Activated naive CD8-positive, alpha-beta T cell treated with anti-CD3 and anti-CD28 coated beads for 36 hours (primary cell): Measurements from ENCODE around the gene ZRANB1. TPM values are rescaled to one million over a fixed set of nuclear protein-coding genes. Genes with fewer than 3 reads are reported as not detected.
"Not testable (repeated sequence)": the region's sequence is repeated elsewhere in the genome, so short reads cannot be mapped to it uniquely, and the experiment has no call there.

Experiments used
- DNase-seq: peaks from one replicate; pipeline ENCODE4 v3.0.0; 2021
- H3K27ac Mint-ChIP-seq: one replicate; pipeline ENCODE4 v1.8.0; 2022; ENCODE audit warnings: mild to moderate bottlenecking, moderate library complexity, mixed read lengths
- H3K27me3 Mint-ChIP-seq: one replicate; pipeline ENCODE4 v1.8.0; 2022; ENCODE audit warnings: mild to moderate bottlenecking, mixed read lengths
- H3K36me3 Mint-ChIP-seq: one replicate; pipeline ENCODE4 v1.8.0; 2021; ENCODE audit warnings: mild to moderate bottlenecking, mixed read lengths
- H3K4me1 Mint-ChIP-seq: one replicate; pipeline ENCODE4 v1.8.0; 2021; ENCODE audit warnings: mixed read lengths
- H3K4me3 Mint-ChIP-seq: one replicate; pipeline ENCODE4 v1.8.0; 2022; ENCODE audit warnings: mild to moderate bottlenecking, moderate library complexity, mixed read lengths
- H3K9me3 Mint-ChIP-seq: one replicate; pipeline ENCODE4 v1.8.0; 2022; ENCODE audit warnings: mixed read lengths
- total RNA-seq, 2 experiments: library from RNA; stranded (reverse); gene quantifications; one replicate each; pipeline ENCODE4 v1.2.3, GENCODE V29; 2021

ZRANB1 gene
- total RNA-seq, 2 experiments from 2014 or later: 11.5 to 12.6 TPM

DNA sequence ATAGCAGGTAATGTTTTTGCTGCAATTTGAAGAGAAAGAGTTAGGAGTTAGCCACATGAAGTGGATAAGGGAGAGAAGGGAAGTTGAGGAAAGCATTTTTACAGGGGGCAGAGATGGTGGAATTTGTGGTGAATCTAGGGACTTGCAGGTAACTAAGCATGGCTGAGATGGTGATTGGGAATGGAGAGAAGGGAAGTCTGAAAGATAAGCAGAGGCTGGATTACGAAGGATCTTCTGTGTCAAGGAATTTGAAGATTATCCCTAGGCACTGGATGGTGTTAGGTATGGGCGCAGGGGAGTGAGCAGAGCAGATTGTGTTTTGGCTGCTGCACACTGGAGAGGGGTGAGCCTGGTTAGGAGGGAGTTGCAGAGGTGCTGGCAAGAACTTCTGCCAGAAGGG lies 25.3 kb downstream of the ZRANB1 start:
- Mint-ChIP-seq H3K4me1 (peaks cover 29% of the 10 kb centered on the region), H3K27ac (no peak overlapping the region), H3K27me3 (no peaks in the 10 kb centered on the region), H3K4me3 (no peak overlapping the region), H3K36me3 (peaks cover 20% of the 10 kb centered on the region), H3K9me3 (no peaks in the 10 kb centered on the region)
- no peak for DNase-seq

DNA sequence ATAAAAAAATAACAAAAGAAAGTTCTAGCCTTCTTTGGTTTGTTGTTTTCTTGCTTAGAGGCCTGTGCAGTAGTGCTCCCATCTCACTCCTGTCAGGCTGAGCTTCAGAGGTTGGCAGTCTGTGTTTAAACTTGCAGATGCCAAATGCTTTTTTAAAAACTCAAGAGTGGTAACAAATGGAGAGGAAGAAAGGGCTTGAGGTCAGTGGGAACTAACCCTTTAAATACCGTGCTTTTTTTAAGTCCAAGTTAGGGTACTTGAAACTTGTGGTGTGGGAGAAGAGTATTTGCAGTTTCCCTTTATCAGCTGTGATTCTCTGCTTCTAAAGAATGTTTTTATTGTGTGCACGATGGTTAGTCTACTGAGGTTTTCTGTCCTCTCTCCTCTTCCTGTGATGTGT lies 29.4 kb downstream of the ZRANB1 start:
- Mint-ChIP-seq H3K27ac (no peak overlapping the region), H3K4me3 (no peak overlapping the region), H3K9me3 (no peaks in the 10 kb centered on the region)

DNA sequence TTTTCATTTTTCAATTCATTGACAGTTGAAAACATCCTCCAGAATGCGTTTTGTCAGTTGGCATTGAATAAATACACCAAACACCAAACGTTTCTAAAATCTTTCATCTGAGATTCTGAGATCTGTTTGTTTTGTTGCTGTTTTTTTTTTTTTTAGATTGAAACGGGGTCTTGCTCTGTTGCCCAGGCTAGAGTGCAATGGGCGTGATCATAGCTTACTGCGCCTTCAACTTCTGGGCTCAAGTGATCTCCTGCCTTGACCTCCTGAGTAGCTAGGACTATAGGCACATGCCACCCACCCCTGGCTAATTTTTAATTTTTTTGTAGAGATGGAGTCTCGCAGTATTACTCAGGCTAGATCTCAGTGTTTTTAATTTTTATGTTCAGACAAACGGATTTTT lies 30.7 kb downstream of the ZRANB1 start:
- Mint-ChIP-seq H3K27ac (no peak overlapping the region), H3K27me3 (no peaks in the 10 kb centered on the region), H3K4me3 (no peak overlapping the region), H3K36me3 (peaks cover 30% of the 10 kb centered on the region), H3K4me1 (peaks cover 33% of the 10 kb centered on the region), H3K9me3 (no peaks in the 10 kb centered on the region)
- DNase-seq: no peak

More for the DNA sequence above, 29.4 kb downstream of the ZRANB1 start:
- DNase-seq: no peak
- no peaks in the 10 kb centered on the region for H3K27me3 Mint-ChIP-seq
- H3K4me1 Mint-ChIP-seq: peaks cover 29% of the 10 kb centered on the region
- H3K36me3 Mint-ChIP-seq: peaks cover 33% of the 10 kb centered on the region

DNA sequence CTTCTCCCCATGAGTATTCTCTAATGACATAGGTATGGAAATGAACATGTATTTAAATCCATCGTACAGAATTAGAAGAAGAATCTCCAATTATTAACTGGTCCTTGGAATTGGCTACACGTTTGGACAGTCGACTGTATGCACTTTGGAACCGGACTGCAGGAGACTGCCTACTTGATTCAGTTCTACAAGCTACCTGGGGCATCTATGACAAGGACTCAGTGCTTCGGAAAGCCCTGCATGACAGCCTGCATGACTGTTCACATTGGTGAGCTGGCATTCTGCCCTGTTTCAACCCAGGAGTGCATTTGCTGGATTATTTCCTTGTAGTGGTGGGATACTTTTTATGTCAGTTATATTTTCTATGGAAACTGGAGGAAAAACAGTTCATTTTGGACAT lies 32.2 kb downstream of the ZRANB1 start:
- Mint-ChIP-seq H3K4me3 (no peak overlapping the region), H3K27me3 (no peaks in the 10 kb centered on the region), H3K4me1 (peaks cover 29% of the 10 kb centered on the region), H3K36me3 (peaks cover 21% of the 10 kb centered on the region), H3K27ac (no peak overlapping the region), H3K9me3 (no peaks in the 10 kb centered on the region)
- no peak for DNase-seq

DNA sequence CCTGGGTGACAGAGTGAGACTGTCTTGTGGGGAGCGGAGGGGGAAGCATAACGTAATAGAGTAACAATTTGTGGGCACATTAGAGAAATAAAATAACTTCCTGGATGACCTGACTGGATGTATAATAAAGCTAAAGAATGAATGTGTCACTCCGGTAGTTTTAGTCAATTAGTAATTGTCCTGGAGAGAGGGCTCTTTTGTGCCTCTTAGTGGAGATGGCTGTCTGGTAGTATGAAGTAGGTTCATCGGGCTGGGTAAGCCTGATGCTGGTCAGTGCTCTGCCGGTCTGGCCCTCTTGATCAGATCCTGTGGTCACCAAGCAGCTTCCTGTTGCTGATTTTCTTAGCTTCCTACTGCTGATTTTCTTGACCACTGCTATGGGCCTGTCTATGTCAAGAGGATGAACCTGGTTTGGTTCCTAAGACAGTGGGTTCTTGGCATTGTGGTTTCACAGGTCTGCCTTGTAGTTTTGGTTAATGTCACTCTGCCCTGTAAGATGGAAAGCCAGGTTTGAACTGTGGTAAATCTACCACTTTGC lies 34.1 kb downstream of the ZRANB1 start:
- Mint-ChIP-seq H3K4me3 (no peak overlapping the region), H3K4me1 (peaks cover 17% of the 10 kb centered on the region), H3K9me3 (no peaks in the 10 kb centered on the region), H3K27ac (no peak overlapping the region), H3K27me3 (no peaks in the 10 kb centered on the region), H3K36me3 (peaks cover 19% of the 10 kb centered on the region)
- DNase-seq: no peak

DNA sequence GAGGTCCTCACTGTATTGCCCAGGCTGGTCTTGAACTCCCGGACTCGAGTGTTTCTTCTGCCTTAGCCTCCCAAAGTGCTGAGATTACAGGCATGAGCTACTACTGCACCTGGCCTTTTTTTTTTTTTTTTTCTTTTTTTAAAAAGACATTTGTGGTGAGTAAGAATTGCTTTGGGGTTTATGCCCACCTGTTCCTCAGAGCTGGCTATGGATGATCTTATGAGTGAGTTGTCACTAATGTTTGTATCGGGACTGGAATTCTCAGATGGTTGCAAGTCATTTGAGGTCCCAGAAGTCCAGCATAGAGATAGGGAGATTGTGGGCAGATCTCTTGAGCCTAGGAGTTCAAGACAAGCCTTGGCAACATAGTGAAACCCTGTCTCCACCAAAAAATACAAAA lies 35.2 kb downstream of the ZRANB1 start:
- H3K4me1 Mint-ChIP-seq: peaks cover 13% of the 10 kb centered on the region
- no peak for DNase-seq
- H3K27me3 Mint-ChIP-seq: no peaks in the 10 kb centered on the region
- H3K36me3 Mint-ChIP-seq: peaks cover 19% of the 10 kb centered on the region
- H3K27ac Mint-ChIP-seq: no peak overlapping the region
- no peak overlapping the region for H3K4me3 Mint-ChIP-seq
- H3K9me3 Mint-ChIP-seq: no peaks in the 10 kb centered on the region

DNA sequence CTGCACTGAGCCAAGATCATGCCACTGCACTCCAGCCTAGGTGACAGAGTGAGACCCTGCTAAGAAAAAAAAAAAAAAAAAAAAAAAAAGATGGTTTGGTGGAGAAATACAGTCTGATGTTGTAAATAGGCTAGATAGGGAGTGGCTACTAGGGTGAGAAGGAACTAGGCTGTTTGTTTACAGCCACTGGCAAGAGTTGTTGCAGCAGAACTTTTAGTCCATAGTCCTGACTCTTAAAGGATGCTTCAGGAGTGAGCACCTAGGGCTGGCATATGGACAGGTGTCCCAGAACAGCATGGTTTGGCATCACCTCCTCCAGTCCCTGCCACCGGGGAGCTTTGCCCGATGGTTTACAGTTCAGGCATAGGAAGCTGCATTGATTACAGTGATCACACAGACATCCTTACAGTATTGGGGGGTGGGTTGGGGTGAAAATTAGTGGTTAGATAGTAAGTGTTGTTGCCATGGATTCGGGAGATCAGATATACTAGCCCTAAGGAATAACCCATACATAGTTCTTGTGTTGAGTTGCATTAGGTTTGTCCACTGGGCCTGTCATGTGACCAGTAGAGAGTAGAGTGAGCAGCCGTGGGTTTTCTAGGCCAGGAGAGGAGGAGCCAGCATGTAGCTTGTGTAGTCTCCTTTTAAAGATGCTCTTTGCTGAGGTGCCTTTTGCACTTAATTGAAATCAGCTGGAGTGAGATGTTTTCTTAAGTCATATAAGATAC lies 35.9 kb downstream of the ZRANB1 start:
- Mint-ChIP-seq H3K27me3 (no peaks in the 10 kb centered on the region), H3K9me3 (no peaks in the 10 kb centered on the region), H3K4me3 (no peak overlapping the region), H3K4me1 (peaks cover 13% of the 10 kb centered on the region), H3K36me3 (peaks cover 20% of the 10 kb centered on the region), H3K27ac (no peak overlapping the region)
- no peak for DNase-seq

DNA sequence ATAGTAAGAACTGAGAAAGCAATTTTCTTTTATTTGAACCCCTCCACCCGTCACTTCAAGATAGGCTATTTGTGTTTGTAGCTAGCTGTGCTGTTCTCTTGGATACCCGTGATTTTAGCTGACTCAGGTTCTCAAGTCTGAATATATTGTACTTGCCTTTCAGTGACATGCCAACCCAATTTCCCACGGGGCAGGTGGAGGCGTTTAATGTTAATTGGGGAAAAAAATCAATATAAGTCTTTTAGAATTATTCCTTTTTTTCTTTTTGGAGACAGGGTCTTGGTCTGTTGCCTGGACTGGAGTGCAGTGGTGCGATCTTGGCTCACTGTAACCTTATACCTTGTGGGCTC lies 36.4 kb downstream of the ZRANB1 start:
- Mint-ChIP-seq H3K4me1 (peaks cover 18% of the 10 kb centered on the region), H3K4me3 (no peak overlapping the region), H3K36me3 (peaks cover 25% of the 10 kb centered on the region), H3K27ac (no peak overlapping the region), H3K27me3 (no peaks in the 10 kb centered on the region), H3K9me3 (no peaks in the 10 kb centered on the region)
- no peak for DNase-seq

DNA sequence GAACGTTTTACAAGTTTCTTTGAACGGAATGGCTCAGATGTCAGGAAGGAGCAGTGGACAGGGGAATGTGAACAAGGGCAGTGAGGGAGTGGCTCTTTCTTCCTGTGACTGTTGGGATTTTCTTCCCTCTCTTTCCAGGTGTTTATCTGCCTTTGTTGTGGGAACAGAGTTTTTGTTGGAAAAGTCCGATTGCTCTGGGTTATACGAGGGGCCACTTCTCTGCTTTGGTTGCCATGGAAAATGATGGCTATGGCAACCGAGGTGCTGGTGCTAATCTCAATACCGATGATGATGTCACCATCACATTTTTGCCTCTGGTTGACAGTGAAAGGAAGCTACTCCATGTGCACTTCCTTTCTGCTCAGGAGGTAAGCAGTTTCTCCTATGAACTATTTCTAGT lies 41.4 kb downstream of the ZRANB1 start:
- H3K27ac Mint-ChIP-seq: peak overlapping the region; percentile 11
- H3K9me3 Mint-ChIP-seq: no peaks in the 10 kb centered on the region
- DNase-seq: no peak
- H3K4me1 Mint-ChIP-seq: peaks cover 12% of the 10 kb centered on the region
- no peaks in the 10 kb centered on the region for H3K27me3 Mint-ChIP-seq
- no peak overlapping the region for H3K4me3 Mint-ChIP-seq
- peaks cover 22% of the 10 kb centered on the region for H3K36me3 Mint-ChIP-seq

DNA sequence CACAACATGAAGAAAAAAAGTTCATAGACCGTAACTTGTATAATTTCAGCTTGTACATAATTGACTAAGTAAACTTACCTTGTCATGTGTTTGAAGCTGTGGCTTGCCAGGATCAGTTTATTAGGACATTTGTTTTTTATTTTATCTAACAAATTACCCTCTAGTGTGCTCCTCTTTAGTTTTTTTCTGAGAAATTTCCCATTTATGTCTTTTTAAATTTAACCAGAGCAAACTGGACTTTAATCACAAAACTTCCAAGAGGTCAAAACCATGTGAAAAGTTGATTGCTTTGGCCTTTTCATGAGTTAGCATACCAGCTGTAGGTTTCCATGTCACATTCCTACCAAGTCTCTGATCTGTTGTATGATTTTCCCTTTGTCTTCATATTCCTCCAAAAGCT lies 42.5 kb downstream of the ZRANB1 start:
- no peak overlapping the region for H3K4me3 Mint-ChIP-seq
- H3K4me1 Mint-ChIP-seq: peaks cover 15% of the 10 kb centered on the region
- H3K27me3 Mint-ChIP-seq: no peaks in the 10 kb centered on the region
- DNase-seq: no peak
- H3K27ac Mint-ChIP-seq: peak overlapping the region; percentile 16
- H3K36me3 Mint-ChIP-seq: peaks cover 25% of the 10 kb centered on the region
- H3K9me3 Mint-ChIP-seq: no peaks in the 10 kb centered on the region

DNA sequence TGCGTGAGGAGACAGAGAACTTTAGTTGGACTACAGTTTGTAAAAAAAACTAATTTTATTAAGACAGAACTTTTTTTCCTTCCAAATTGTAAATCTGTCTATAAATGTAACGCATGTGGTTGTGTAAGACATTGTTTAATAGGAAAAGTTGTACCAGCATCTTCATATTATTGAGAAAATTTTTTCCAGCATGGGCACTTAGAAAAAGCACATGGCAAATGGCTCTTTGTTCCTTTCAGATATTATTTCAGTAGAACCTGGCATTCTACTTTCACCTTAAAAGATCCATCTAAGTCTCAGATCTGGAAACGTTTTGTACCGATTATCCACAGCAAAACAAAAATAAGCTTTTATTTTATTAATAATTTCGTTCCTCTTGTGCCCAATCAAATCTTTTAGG lies 43.2 kb downstream of the ZRANB1 start:
- Mint-ChIP-seq H3K27me3 (no peaks in the 10 kb centered on the region), H3K4me3 (no peak overlapping the region), H3K4me1 (peaks cover 15% of the 10 kb centered on the region), H3K36me3 (peaks cover 28% of the 10 kb centered on the region), H3K9me3 (no peaks in the 10 kb centered on the region), H3K27ac (no peak overlapping the region)
- DNase-seq: no peak

DNA sequence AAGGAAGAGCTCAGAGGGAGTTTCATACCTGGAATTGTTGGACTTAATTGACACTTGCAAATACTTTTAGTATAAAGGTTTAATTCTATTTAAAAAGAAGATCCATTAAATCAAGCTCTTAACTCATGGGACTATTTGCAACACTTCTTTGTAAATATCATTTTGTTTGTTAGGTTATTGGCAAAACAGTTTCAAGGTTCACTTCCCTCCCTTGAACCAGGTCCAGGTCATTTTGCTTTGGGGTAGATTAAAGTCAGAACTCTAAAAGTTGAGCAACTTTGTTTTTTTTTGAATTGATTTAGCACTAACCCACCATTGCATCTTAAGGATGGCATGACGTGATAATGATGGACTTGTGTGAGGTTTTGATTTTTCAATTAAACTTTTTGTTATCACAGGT lies 45.9 kb downstream of the ZRANB1 start:
- no peak overlapping the region for H3K27ac Mint-ChIP-seq
- DNase-seq: no peak
- H3K27me3 Mint-ChIP-seq: no peaks in the 10 kb centered on the region
- H3K4me1 Mint-ChIP-seq: peaks cover 15% of the 10 kb centered on the region
- H3K4me3 Mint-ChIP-seq: no peak overlapping the region
- peaks cover 28% of the 10 kb centered on the region for H3K36me3 Mint-ChIP-seq
- H3K9me3 Mint-ChIP-seq: no peaks in the 10 kb centered on the region

DNA sequence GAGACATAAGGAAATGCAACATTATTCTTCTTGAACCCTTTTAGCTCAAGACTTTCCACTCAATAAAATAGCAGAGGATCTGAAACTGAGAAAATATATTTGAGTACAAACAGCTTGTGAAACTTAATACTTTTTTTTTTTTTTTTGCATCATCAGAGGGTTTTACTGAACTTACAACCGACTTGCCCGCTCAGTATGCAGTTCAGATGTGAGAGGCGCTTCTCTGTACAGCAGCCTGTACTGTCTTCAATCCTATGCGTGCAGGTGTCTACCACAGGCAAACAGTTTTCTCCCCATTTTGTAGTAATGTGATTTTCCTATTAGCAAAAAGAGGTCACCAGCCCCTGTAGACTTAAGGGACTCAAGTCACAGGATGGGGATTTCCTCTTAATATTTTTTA lies 46.8 kb downstream of the ZRANB1 start:
- not testable (repeated sequence) for H3K9me3 Mint-ChIP-seq, DNase-seq, H3K4me1 Mint-ChIP-seq, H3K4me3 Mint-ChIP-seq, H3K27me3 Mint-ChIP-seq
- H3K36me3 Mint-ChIP-seq: peaks cover 20% of the 10 kb centered on the region
- peak overlapping the region; percentile 38 for H3K27ac Mint-ChIP-seq

DNA sequence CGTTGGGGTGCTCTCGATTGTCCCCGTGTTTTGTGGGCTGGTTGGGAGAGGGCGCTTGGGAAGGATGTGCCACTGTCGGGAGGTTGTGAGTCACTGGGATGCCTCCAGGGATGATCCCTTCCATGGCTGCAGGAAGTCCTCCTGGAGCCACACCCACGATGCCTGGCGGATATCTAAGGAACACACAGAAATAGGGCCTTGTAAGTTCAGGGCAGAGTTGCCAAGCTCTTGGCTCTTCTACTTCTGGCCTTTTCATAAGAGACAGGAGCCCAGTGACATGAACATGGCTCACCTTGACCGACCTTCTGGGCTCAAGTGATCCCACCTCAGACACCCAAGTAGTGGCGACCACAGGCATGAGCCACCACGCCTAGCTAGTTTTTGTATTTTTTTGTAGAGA lies 47.6 kb downstream of the ZRANB1 start:
- H3K4me3 Mint-ChIP-seq: no peak overlapping the region
- peaks cover 16% of the 10 kb centered on the region for H3K36me3 Mint-ChIP-seq
- no peaks in the 10 kb centered on the region for H3K27me3 Mint-ChIP-seq
- peaks cover 5% of the 10 kb centered on the region for H3K4me1 Mint-ChIP-seq
- no peak for DNase-seq
- H3K27ac Mint-ChIP-seq: peak overlapping the region; percentile 34
- H3K9me3 Mint-ChIP-seq: no peaks in the 10 kb centered on the region

DNA sequence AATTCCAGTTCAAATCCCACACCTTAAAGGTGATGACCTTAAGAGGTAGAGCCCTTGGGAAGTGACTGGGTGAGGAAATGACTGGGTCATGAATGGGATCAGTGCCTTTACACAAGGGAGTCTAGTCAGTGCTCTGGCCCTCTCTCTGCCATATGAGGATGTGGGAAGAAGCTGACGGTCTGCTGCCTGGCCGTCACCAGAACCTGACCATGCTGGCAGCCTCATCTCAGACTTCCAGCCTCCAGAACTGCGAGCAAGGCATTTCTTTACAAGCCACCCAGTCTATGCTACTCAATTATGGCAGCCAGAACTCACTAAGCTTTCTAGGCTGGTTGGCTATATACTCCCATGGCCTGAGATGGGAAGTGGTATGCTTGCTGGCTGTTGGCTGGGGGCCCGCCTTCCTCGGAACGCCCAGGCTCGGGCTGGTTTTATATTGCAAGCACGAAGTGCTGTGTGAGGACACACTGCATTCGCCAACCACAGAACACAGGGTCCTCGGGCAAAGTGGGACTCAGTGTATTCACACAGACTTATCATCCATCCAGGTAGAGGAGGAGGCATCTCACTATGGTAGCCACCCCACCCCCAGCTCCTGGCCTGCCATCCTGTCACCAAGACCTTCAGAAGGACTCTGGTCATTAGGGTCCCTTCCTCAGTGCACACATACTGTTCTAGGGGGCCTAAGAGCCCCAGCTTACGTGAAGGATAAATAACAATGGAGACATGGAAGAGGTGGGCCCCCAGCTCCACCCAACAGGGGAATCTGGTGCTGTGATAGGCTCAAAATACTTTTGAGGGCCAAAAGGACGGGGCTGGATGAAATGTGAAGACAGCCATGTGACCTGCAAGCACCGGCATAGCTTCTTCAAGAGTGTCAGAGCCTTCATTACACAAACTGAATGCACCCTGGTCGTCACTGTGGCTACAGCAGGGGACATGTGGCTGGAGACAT lies 49.0 kb downstream of the ZRANB1 start:
- H3K36me3 Mint-ChIP-seq: peaks cover 16% of the 10 kb centered on the region
- H3K27ac Mint-ChIP-seq: no peak overlapping the region
- H3K4me1 Mint-ChIP-seq: peaks cover 5% of the 10 kb centered on the region
- DNase-seq: no peak
- H3K27me3 Mint-ChIP-seq: no peaks in the 10 kb centered on the region
- no peak overlapping the region for H3K4me3 Mint-ChIP-seq
- H3K9me3 Mint-ChIP-seq: no peaks in the 10 kb centered on the region
